ENCODE measurements around the gene KCNC2.

KCNC2 gene

DNA sequence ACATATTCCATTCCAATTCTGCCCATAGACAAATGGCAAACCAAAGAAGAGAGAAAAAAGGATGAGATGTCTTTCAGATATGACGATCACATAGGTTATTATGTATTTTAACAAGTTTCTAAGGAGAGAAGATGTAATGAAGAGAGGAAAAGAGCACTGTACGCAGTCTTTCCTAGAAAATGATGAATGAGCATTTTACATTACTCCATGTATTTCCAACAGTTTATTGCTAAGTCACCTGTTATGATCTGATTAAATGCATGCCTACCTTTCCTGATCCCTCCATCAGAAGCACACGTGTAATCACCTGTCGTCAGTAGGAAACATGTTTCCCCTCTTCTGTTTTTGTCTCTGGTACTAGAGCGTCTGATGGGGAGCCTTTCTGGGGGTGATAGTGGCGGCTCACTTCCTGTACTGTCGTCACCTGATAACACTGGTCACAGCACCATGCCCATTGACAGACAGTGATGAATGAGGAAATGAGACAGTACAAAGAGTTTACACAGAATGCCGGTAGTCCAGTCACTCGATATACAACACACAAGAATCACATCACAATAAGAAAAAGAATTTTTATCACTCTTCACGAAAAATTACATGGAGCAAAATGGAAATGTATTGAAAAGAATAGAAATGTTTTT is 161.6 kb downstream of the KCNC2 start:
- no peak for DNase-seq

DNA sequence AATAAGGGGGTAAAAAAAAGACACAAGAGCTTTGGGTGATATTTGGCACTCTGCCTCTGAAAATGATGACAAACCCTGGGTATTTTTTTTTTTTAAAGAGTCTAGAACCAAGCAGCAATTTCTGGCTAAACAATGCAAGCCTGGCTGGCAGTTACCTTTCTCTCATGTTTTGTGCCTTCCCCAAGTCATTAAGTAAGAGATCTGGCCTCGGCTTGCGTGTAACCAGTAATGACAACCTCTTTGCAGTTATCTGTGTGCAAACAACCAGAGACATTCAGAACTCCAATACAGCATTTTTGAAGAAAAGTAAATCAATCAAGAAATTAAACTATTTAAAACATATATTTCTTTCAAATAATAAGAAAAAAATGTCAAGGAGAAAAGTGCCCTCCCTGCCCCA is 167.5 kb downstream of the KCNC2 start:
- no peak for DNase-seq

DNA sequence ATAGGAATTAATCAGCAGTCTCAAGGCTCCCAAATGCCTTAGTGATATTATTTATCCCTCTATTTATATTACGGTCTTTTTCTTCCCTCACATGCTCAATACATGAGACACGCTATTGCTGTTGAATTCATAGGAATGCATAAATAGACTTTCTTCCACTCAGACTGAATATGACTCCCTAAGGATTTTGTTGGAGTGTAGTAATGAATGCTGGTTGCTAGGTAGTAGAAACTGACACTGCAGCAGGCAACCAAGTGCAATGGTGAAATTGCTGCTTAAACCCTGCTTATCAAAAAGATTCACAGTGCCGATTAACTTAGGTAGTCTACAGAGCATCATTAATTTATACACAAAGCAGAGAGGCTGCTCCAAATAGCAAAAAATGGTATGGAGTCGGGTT is 168.2 kb downstream of the KCNC2 start:
- no peak for DNase-seq

DNA sequence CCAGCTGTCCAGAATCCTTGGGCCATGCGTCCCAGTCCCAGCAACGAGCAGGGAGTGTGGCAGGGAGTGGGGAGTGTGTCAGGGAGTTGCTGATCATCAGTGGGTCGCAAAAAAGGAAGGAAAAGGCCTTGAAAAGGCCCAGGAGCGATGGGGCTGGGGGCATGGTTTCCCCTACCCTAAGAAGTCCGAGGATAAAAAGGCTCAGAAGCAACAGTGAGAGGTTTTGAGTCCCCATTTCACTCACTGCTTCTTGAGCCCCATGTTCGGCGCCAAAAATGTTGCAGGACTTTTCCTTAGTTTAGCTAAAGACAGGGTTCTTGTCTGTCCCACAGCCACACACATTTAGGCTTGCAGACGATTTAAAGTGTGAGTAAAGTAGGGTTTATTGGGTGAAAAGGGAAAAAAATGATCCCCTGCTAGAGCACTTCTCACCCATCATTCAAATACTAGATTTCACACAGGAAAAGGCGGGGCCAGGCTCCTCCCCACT is 189.5 kb downstream of the KCNC2 start:
- no peak for DNase-seq

DNA sequence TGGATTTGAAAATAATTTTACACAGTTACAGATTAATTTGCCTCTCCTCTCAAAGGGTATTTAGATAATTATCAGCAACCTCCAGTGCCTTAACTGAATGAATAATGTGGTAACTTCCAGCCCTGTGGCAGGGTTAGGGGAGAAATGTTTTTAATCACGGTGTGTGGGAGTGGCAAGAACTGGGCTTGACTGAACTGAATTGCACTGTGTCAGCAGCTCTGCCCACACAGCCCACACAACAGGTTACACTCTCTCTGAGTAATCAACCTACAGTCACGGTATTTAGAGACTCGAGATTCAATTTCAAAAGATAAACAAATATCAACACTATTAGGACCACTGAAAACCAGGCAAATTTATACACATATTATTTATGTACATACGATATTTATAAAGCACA is 198.5 kb downstream of the KCNC2 start:
- DNase-seq, result no peak

DNA sequence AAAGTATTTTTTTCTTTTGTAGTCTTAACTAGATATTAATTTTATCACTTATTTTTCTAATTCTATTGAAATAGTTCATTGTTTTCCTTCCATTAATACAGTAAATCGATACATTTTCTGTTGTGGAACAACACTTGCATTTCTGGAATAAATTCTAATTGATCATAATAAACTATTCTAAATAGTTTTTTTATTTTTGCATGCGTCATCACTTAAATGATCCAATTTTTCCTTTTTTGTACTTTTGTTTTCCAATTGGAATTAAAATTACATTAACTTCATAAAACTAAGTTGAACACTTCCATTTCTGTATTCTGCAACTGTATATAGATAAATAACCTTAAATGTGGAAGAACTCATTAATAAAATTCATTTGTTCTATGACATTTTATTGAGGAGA is 202.5 kb downstream of the KCNC2 start:
- no peak for DNase-seq

DNA sequence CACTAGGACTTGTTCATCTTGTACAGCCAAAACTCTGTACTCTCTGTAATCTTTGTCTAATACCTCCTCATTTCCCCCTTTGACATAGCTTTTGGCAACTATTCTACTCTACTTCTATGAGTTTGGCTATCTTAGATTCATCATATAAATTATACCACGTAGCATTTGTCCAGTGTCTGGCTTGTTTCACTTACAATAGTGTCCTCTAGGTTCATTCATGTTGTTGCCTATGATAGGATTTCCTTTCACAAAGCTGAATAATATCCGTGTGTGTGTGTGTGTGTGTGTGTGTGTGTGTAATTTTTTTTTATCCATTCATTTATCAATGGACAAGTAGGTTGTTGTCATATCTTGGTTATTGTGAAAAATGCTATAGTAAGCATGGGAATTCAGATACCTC is 209.5 kb downstream of the KCNC2 start:
- DNase-seq, result no peak

DNA sequence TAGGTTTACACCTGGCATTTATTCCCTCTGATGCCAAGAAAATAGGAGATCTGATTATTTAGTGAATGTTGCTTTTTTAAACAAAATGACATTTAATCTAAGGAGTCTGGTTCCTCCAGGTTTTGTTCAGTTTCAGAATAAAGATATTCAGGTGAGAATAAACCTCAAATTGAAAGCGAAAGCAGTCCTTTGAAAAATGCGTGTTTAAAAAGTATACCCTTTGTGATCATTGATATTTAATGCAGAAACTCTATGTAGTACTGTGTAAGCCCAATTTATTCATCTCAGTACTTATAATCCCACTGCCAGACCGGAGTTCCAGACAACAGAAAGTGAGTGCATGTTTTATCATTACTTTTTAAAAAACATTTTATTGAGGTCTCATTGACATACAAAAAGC is 210.2 kb downstream of the KCNC2 start:
- no peak for DNase-seq

Measured in activated CD4-positive, alpha-beta T cell treated with anti-CD3 and anti-CD28 coated beads for 1 hour (primary cell).